8988T (cell line): ENCODE data around the gene MLKL.

Experiments
- DNase-seq: peaks from one replicate; pipeline ENCODE4 v3.0.0; 2011

The MLKL gene

DNA sequence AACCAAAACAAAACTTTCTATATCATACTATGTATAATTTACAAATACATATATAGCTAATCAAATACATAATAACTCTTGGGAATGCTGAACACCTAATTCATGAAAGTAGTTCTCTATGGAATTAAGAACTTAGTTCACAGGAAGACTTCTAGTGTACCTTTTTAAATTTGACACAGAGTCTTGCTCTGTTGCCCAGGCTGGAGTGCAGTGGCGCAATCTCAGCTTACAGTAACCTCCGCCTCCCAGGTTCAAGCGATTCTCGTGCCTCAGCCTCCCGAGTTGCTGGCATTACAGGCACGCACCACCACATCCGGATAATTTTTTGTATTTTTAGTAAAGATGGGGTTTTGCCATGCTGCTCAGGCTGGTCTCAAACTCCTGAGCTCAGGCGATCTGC lies 58.7 kb downstream of the MLKL start:
- DNase-seq: no peak

DNA sequence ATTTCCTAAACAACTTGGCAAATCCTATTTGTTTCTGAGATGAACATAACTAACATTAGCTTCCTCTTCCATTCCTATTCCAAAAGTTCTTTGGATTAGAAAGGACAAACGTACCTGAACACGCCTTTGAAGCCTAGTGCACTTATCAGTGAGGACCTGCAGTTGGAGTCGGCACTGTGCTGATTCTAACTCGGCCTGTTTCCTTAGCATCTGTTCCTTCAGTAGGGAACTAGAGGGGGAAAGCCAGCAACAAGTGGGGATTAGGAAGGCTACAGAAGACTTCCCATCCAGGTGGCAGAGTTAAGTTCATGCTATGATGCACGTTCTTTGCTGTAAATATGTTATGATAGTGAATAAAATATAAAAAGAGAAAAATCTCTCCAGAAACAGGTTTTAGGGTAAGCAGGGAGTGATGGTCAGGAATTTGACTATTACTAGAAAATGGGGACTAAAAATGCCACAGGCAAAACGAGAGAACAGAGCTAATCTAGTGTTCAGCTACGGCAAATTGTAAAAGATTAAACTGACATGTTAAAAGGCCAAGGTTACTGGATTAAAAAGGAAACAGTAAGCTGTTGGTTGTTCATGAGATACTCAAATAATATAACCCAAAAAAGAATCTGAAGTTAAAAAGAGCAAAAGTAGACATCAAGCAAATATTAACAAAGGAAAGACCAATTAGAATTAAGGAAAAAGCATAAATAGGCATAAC lies 62.8 kb downstream of the MLKL start:
- no peak for DNase-seq

DNA sequence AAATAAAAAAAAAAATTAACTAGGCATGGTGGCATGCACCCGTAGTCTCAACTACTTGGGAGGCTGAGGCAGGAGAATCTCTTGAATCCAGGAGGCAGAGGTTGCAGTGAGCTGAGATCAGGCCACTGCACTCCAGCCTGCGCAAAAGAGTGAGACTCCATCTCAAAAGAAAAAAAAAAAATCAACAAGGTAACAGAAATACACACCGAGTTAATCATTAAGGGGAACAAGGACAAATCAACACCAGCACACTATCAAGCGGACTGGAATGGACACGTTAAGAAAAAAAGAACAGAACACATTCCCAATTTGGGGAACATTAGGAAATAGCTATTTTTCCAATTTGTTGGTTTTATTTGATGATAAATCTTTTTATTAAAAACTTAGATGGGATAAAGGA lies 65.4 kb downstream of the MLKL start:
- DNase-seq: no peak

DNA sequence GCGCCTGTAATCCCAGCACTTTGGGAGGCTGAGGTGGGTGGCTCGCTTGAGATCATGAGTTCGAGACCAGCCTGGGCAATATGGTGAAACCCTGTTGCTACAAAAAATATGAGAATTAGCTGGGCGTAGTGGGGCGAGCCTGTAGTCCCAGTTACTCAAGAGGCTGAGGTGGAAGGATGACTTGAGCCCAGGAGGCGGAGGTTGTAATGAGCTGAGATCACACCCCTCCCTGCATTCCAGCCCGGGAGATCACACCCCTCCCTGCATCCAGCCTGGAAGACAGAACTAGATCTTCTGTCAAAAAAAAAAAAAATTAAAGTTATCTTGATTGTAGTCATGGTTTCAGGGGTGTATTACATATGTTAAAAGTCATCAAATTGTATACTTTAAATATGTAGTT lies 67.0 kb downstream of the MLKL start:
- DNase-seq: no peak

DNA sequence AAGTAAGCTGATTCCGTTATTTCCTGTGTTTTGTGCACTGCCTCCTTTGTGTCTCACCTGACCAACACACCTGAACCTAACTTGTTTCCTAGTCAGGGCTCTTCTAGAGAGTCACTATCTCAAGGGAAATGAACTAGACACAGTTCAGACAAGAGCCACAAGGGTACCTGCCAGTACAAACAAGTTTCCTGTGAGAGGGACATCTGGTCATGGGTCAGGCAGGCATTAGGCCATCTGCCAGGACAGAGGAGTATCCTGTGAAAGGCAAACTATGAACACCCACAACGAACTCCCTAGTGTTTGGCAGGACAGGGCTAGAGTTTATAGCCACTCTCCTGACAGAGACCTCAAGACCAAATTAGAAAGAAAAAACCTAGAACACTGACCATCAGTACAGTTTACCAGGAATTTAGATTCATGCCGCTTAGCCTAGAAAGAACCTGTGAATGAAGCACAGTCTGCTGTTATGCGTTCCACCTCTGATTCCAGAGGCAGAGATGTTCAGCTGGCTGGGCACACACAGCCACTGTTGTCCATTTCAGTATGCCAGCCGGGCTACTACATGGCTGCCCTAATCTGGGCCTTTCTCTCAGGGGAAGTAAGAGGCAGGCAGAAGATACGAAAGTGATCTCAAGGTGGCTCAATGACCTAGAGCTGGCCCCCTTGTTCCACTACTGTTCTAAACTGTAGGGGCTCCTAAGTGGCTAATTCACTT lies 73.0 kb downstream of the MLKL start:
- no peak for DNase-seq

DNA sequence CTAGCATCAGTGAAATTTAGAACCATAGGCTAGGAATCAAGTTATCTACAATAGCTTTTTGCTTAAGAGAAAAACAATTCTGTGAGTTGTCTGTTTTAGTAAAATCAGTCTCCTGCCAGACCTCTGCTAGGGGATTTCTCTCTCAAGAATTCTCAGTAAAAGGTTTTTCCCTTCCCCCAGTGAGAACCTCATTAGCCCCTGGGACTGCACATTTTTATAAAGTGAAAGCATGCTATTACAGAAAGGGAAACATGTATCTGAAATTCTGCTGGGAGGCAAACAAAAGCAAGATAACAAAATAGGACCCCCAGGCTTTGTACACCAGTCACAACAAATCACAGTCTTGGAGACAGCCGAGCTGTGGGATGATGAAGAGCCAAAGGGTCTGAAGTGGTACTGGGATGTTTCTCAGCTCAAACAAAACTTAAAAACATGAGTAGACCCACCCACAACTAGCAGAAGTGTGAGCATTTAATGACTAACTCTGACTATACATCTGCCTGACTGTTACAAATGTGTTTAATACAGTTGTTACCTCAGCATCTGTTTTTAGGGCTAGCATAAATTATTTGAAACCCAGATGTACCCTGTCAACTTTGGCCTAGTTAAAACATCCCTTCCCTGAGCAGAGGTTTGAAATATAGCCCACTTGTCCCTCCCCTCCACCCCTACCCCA lies 73.8 kb downstream of the MLKL start:
- no peak for DNase-seq

DNA sequence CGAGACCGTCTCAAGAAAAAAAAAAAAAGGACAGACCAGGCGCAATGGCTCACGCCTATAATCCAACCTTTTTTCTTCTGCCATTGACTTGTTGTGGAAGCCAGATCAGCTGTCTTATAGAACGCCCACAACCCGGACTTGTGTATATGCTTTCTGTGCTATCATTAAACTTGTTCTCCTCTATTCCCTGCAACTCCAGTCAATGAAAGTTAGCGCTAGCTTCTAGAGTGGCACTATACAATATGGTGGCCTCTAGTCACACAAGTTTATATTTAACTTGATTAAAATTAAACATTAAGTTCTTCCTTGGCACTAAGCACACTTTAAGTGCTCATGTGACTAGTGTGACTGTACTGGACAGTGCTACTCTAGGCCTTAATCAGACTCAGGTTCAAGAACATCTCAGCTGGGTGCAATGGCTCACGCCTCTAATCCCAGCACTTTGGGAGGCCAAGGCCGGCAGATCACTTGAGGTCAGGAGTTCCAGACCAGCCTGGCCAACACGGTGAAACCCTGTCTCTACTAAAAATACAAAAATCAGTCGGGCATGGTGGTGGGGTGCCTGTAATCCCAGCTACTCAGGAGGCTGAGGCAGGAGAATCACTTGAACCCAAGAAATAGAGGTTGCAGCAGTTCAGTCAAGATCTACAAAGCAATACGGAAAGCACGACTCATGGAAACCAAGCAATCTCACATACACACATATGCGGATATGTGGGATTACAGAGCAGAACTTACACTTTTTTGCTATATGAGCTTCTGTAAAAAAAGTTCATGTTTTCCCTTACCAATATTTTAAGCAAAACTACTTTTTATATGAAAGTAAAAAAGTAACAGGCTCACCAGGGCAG lies 74.9 kb downstream of the MLKL start:
- DNase-seq: no peak

DNA sequence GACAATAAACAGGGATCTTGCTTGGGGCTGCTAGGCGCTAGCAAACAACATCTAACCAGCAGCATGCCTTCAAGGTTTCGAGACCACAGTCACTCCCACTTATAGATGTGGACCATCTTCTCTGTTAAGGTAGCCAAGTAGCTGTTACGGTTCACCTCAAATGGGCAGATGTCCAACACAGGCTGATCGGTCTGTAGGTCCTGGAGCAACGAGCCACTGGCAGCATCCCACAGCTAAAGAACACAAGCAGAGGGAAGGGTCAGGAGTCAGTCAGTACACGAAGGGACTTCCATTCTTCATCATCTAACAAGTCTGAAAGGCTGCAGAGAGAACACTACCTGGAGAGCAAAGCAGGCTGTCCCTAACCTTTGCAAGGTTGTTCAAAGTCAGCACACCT lies 76.8 kb downstream of the MLKL start:
- DNase-seq: no peak

DNA sequence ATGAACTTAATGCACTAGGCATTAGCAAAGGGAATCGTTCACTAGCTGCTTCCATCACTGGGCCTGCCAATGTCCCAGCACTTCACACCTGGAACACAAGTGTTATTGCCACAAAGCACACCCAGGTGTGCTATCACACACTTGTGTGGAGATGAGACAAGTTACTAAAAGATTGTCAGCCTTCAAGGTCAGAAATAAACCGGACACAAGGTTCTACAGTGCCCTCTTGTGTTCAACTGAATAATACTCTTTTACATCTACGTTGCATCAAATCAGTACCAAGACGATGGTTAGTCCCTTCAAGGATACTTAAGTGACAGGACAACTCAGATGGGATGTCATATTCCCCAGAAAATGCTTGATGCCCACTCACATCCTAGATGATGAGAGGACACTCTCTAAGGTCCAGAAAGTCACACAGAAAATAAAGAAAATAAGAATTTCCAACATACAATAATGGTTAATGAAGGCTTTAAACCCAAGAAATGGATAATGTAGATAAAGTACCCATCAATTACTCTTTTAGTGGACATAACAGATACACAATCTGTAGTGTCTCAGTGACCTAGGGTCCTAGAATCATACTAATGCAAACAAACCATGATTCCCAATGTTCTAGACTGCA lies 77.3 kb downstream of the MLKL start:
- DNase-seq: no peak

DNA sequence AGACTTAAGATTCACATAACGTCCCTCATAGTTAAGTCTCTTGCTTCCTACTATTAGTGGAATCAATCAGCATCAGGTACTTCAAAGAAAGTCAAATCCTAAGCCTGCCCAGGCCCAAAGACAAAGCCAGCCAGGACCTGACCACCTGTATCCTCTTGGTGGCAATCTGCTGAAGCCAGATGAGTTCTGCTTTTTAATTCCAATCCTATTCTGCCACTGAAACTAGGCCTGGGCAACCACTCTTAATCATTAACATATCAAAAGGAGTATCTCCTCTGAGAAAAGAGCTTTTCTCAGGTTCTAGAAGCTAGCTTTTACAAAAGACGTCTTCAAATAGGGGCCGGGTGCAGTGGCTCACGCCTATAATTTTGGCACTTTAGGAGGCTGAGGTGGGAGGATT lies 78.7 kb downstream of the MLKL start:
- DNase-seq: no peak
